SU-DHL-6 (cell line): ENCODE measurements around the gene TRIML2.

Experiments used
- H2AFZ ChIP-seq: fragments of 200-600 bp; sonication (generic); 2 replicates; pipeline ENCODE4 v1.6.1; 2014; ENCODE audit warnings: low read depth, mild to moderate bottlenecking, moderate library complexity, mixed read lengths, antibody characterized with exemption, low read length; ENCODE audit not compliant: severe bottlenecking
- H3F3A ChIP-seq: fragments of 200-600 bp; shearing (Covaris generic); 2 replicates; pipeline ENCODE4 v1.6.0; 2016; ENCODE audit warnings: antibody characterized with exemption, mild to moderate bottlenecking; ENCODE audit not compliant: insufficient read depth
- H3K27ac ChIP-seq: fragments of 200-600 bp; sonication (generic); 2 replicates; pipeline ENCODE4 v1.5.1; 2016; ENCODE audit warnings: low read depth, mild to moderate bottlenecking, low read length, moderate library complexity, mixed read lengths
- H3K27me3 ChIP-seq: fragments of 200-600 bp; sonication (generic), shearing (Covaris generic); 2 replicates; pipeline ENCODE4 v1.6.0; 2014; ENCODE audit warnings: mild to moderate bottlenecking, low read length
- H3K36me3 ChIP-seq: fragments of 200-600 bp; sonication (generic); 2 replicates; pipeline ENCODE4 v1.6.1; 2014; ENCODE audit warnings: mild to moderate bottlenecking, low read length, mixed read lengths
- H3K4me2 ChIP-seq: fragments of 300-600, 200-600 bp; shearing (Covaris generic), sonication (generic); 2 replicates; pipeline ENCODE4 v1.6.0; 2014; ENCODE audit warnings: low read length, low read depth, mild to moderate bottlenecking; ENCODE audit not compliant: poor library complexity, severe bottlenecking
- H3K4me3 ChIP-seq: fragments of 200-600 bp; sonication (generic); 2 replicates; pipeline ENCODE4 v1.5.1; 2014; ENCODE audit warnings: antibody characterized with exemption, low read length, mild to moderate bottlenecking, mixed read lengths; ENCODE audit not compliant: insufficient read depth, poor library complexity, severe bottlenecking
- H3K79me2 ChIP-seq: fragments of 200-600 bp; sonication (generic); 2 replicates; pipeline ENCODE4 v1.6.1; 2014; ENCODE audit warnings: mild to moderate bottlenecking, low read length, moderate library complexity; ENCODE audit not compliant: insufficient read depth
- H3K9ac ChIP-seq: fragments of 200-600 bp; sonication (generic); 2 replicates; pipeline ENCODE4 v1.7.0; 2014; ENCODE audit warnings: mild to moderate bottlenecking, low read length
- H3K9me2 ChIP-seq: fragments of 200-600 bp; sonication (generic); replicated peaks from 2 replicates; pipeline ENCODE4 v1.6.1; 2014; ENCODE audit warnings: low read length; ENCODE audit not compliant: insufficient read depth
- H3K9me3 ChIP-seq: fragments of 200-600 bp; sonication (generic); 2 replicates; pipeline ENCODE4 v1.6.1; 2014; ENCODE audit warnings: low read length, mixed read lengths; ENCODE audit not compliant: insufficient read depth
- H4K20me1 ChIP-seq: fragments of 200-600 bp; sonication (generic); 2 replicates; pipeline ENCODE4 v1.6.1; 2014; ENCODE audit warnings: low read depth, mild to moderate bottlenecking, antibody characterized with exemption, low read length, moderate library complexity, mixed read lengths
- EZH2phosphoT487 ChIP-seq: fragments of 200-600 bp; sonication (generic), shearing (Covaris generic); conservative IDR thresholded peaks from 2 replicates; pipeline ENCODE4 v1.6.1; 2018; ENCODE audit warnings: mild to moderate bottlenecking, antibody characterized with exemption, low read length, moderate library complexity, mixed read lengths
- TF ChIP-seq, protein P1 (sequence below): fragments of 200-600 bp; sonication (generic); IDR thresholded peaks from one replicate; pipeline ENCODE4 v1.5.1; 2017; ENCODE audit warnings: antibody characterized with exemption, mild to moderate bottlenecking, low read length, moderate library complexity; ENCODE audit not compliant: insufficient read depth, poor library complexity, severe bottlenecking

Gene TRIML2, protein sequence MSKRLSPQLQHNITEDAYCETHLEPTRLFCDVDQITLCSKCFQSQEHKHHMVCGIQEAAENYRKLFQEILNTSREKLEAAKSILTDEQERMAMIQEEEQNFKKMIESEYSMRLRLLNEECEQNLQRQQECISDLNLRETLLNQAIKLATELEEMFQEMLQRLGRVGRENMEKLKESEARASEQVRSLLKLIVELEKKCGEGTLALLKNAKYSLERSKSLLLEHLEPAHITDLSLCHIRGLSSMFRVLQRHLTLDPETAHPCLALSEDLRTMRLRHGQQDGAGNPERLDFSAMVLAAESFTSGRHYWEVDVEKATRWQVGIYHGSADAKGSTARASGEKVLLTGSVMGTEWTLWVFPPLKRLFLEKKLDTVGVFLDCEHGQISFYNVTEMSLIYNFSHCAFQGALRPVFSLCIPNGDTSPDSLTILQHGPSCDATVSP

DNA sequence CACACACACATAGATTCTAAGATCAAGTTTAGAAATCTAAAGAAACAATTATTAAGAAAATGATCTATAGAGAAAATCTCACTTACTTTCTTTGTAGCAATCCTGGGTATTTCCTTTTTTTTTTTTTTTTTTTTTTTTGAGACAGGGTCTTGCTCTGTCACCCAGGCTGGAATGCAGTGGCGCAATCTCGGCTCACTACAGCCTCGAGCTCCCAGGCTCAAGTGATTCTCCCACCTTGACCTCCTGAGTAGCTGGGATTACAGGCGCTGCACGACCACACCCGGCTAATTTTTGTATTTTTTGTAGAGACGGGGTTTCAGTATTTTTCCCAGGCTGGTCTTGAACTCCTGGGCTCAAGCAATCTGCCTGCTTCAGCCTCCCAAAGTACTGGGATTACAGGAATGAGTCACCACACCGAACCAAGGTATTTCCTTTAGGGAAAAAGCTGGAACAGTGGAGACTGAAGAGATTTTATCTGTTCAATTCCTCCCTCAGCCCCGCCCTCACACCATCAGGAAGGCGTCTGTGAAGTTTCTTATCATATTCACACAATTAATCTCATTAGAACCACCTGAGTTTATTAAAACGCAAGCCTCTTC lies at the start of gene TRIML2:
Gene TRIML2, minus strand, starts transcription at position 447 of the 599 bp plus-strand sequence. CDS start 4,235 bp downstream, outside the sequence.
- no peak within 1 kb of the TSS for H3K9ac ChIP-seq
- H2AFZ ChIP-seq, result no peak within 1 kb of the TSS
- no peak within 1 kb of the TSS for H3K4me2 ChIP-seq
- no peaks in the 10 kb centered on the region for H3K79me2 ChIP-seq
- TF ChIP-seq EZH2phosphoT487, result no peak
- TF ChIP-seq, protein P1, sequence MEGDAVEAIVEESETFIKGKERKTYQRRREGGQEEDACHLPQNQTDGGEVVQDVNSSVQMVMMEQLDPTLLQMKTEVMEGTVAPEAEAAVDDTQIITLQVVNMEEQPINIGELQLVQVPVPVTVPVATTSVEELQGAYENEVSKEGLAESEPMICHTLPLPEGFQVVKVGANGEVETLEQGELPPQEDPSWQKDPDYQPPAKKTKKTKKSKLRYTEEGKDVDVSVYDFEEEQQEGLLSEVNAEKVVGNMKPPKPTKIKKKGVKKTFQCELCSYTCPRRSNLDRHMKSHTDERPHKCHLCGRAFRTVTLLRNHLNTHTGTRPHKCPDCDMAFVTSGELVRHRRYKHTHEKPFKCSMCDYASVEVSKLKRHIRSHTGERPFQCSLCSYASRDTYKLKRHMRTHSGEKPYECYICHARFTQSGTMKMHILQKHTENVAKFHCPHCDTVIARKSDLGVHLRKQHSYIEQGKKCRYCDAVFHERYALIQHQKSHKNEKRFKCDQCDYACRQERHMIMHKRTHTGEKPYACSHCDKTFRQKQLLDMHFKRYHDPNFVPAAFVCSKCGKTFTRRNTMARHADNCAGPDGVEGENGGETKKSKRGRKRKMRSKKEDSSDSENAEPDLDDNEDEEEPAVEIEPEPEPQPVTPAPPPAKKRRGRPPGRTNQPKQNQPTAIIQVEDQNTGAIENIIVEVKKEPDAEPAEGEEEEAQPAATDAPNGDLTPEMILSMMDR, result no peak
- no peaks in the 10 kb centered on the region for H3F3A ChIP-seq
- no peak within 1 kb of the TSS for H3K27ac ChIP-seq
- no peaks in the 10 kb centered on the region for H3K9me2 ChIP-seq
- H4K20me1 ChIP-seq, result no peaks in the 10 kb centered on the region
- no peaks in the 10 kb centered on the region for H3K27me3 ChIP-seq
- H3K9me3 ChIP-seq, result no peaks in the 10 kb centered on the region
- no peak within 1 kb of the TSS for H3K4me3 ChIP-seq
- no peaks in the 10 kb centered on the region for H3K36me3 ChIP-seq

DNA sequence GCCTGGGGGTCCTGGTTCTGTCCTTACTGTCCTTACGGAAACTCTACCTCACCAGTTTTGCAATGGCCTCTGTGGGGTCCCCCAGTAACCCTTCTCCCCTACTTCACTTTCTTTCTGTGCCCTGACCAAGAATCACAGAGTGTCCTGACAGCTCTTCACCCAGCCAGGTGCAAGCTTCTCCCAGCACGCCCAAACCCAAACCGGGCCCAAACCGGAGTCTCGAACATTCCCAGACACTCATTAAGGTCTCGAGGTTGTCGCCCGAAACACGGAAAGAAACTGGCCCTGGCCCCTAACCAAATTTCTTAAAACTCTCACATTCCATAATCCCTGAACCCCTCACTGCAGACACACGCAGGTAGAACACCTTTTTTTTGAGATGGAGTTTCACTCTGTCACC lies 48.9 kb upstream of the TRIML2 start:
- no peaks in the 10 kb centered on the region for H3F3A ChIP-seq
- no peak for TF ChIP-seq EZH2phosphoT487
- TF ChIP-seq, protein P1, result no peak
- H3K4me3 ChIP-seq, result no peak overlapping the region
- no peak overlapping the region for H3K4me2 ChIP-seq
- no peaks in the 10 kb centered on the region for H3K9me2 ChIP-seq
- no peaks in the 10 kb centered on the region for H3K79me2 ChIP-seq
- no peak overlapping the region for H3K9ac ChIP-seq
- no peaks in the 10 kb centered on the region for H3K9me3 ChIP-seq
- H3K27me3 ChIP-seq, result no peaks in the 10 kb centered on the region
- no peaks in the 10 kb centered on the region for H4K20me1 ChIP-seq
- H3K36me3 ChIP-seq, result no peaks in the 10 kb centered on the region
- H3K27ac ChIP-seq, result no peak overlapping the region
- H2AFZ ChIP-seq, result no peak overlapping the region

DNA sequence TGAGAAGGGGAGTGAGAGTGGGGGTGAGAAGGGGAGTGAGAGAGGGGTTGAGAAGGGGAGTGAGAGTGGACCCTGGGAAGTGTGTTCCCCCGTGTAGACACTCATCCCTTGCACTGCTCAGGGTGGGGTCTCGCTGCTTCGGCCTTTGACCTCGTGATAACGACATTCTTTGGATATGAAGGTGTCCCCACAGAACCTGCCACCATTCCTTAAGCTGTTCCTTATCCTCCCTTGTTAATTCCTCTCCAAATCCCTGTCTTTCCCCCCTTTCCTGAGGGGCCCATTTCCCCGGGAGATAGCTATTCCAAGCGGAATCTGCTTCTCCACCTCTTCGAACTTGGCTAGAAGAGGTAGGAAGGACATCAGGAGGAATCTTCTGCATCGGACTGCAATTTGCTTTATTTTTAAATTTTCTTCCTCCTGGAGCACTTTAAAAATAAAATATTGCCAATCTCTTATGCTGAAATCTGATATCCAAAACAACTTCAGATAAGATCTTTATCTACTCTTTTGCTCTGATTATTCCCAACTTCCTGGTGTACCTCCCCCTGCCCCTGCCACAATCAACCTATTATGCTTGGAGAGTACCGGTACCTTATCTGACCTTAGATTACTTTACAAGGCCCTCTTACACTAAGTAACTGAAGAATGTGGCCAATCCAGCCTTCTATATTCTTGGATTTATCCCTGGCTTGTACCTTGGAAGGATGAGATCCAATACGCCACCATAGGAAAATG lies 45.4 kb upstream of the TRIML2 start:
- no peaks in the 10 kb centered on the region for H3K79me2 ChIP-seq
- H3K4me2 ChIP-seq, result no peak overlapping the region
- H3K9me2 ChIP-seq, result no peaks in the 10 kb centered on the region
- no peaks in the 10 kb centered on the region for H3K36me3 ChIP-seq
- no peak for TF ChIP-seq EZH2phosphoT487
- TF ChIP-seq, protein P1, result no peak
- H3K4me3 ChIP-seq, result no peak overlapping the region
- no peak overlapping the region for H3K9ac ChIP-seq
- no peaks in the 10 kb centered on the region for H3K27me3 ChIP-seq
- no peaks in the 10 kb centered on the region for H3F3A ChIP-seq
- no peak overlapping the region for H2AFZ ChIP-seq
- no peaks in the 10 kb centered on the region for H3K9me3 ChIP-seq
- H4K20me1 ChIP-seq, result no peaks in the 10 kb centered on the region
- no peak overlapping the region for H3K27ac ChIP-seq
